Stimulated activated naive CD8-positive, alpha-beta T cell treated with anti-CD3 and anti-CD28 coated beads, Interleukin-15, amount 100 ng/mL, for 72 hours (primary cell): ENCODE measurements around the gene PRR14.

Experiments used
- ATAC-seq: fragments of 150-1000 bp; cut with Tn5 transposase; 2 replicates; pipeline ENCODE4 v1.10.0; 2021; ENCODE audit warnings: mild to moderate bottlenecking, moderate library complexity
- DNase-seq, 2 donors: peaks; one replicate each; pipeline ENCODE4 v3.0.0; 2021 to 2022
- H3K27ac Mint-ChIP-seq, 2 donors: one replicate each; pipeline ENCODE4 v1.8.0; 2022; ENCODE audit warnings: mild to moderate bottlenecking in 2 of 2, mixed read lengths in 2 of 2, moderate library complexity in 2 of 2
- H3K27me3 Mint-ChIP-seq: one replicate; pipeline ENCODE4 v1.8.0; 2022; ENCODE audit warnings: mixed read lengths
- H3K4me1 Mint-ChIP-seq: one replicate; pipeline ENCODE4 v1.8.0; 2022; ENCODE audit warnings: mild to moderate bottlenecking, mixed read lengths
- H3K4me3 Mint-ChIP-seq, 2 donors: one replicate each; pipeline ENCODE4 v1.8.0; 2022; ENCODE audit warnings: mild to moderate bottlenecking in 2 of 2, mixed read lengths in 2 of 2, moderate library complexity in 1 of 2
- H3K9me3 Mint-ChIP-seq, 2 donors: one replicate each; pipeline ENCODE4 v1.8.0; 2022; ENCODE audit warnings: mixed read lengths in 2 of 2

Gene PRR14

GRCh38 chr16:30650369-30651123, at the start of gene PRR14:
Gene PRR14, plus strand, starts transcription at chr16:30650960. Its CDS starts 686 bp downstream, at chr16:30651646.
- peak; percentile 82 for ATAC-seq
- H3K27me3 Mint-ChIP-seq = no peaks in the 10 kb centered on the region
- H3K27ac Mint-ChIP-seq = peak within 1 kb of the TSS; percentile 96 to 97
- DNase-seq = peak; percentile 97 to 99
- peak within 1 kb of the TSS; percentile 89 to 96 for H3K4me3 Mint-ChIP-seq
- no peaks in the 10 kb centered on the region for H3K9me3 Mint-ChIP-seq
- peaks cover 30% of the 10 kb centered on the region for H3K4me1 Mint-ChIP-seq

- ATAC-seq (no peak), DNase-seq (no peak)
- H3K4me1 Mint-ChIP-seq = peaks cover 16% of the 10 kb centered on the region
- H3K9me3 Mint-ChIP-seq = no peaks in the 10 kb centered on the region
- no peaks in the 10 kb centered on the region for H3K27me3 Mint-ChIP-seq
- H3K4me3 Mint-ChIP-seq = no peak overlapping the region
- no peak overlapping the region for H3K27ac Mint-ChIP-seq
Observed at GRCh38 chr16:30601966-30602365, 48.8 kb upstream of the PRR14 start.

DNA sequence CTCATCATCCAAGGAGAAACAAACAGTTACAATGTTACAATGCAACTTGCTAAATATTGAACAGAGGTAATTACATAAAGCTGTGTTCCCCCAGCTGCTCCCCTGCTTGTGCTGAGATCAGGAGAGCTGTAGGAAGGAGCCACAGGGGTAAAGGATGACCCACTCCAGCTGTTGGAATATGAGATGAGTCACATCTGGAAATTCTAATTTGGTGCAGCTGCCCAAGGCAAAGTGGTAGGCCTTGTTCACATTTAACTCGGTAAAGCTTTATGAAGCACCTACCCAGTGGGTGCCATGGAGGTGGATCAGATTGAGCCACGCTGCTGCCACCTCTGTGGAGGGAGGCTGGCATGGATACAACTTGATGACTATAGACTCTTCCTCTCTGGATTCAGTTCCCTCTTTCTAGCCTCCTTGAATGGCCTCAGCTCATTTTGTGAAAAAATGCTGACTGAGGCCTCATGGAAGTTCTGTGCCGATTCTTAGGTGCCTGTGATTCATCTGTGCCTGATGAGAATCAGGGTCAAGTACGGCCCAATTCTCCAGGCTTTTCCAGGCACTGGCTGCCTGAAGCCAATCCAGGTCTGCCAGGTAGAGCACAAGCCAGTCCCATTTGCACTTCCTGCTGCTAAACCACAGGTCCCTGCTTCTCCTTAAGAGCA, 48.0 kb upstream of the PRR14 start:
- Mint-ChIP-seq H3K27ac (peak overlapping the region in 1 of 2 donors; percentile 79), H3K27me3 (no peaks in the 10 kb centered on the region), H3K4me3 (no peak overlapping the region), H3K4me1 (peaks cover 20% of the 10 kb centered on the region), H3K9me3 (no peaks in the 10 kb centered on the region)
- DNase-seq (no peak), ATAC-seq (no peak)

DNA sequence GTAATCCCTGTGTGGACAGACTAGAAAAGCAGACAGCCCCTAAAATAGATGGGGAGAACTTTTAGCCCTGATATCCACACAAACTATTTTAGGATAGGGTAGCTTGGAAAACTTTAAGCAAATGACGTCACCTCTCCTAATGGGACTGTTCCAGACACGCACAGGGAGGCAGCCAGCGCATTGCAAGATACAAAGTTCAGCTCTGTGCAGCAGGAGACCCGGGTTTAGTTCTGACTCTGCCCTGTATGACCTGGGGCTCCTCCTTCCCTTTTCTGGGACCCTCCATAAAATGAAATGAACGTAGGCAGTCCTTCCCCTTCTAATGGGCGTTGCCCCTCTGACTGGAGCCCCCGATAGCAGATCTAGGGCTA, 46.8 kb upstream of the PRR14 start:
- Mint-ChIP-seq H3K27ac (no peak overlapping the region), H3K9me3 (no peaks in the 10 kb centered on the region), H3K4me1 (peaks cover 23% of the 10 kb centered on the region), H3K4me3 (no peak overlapping the region), H3K27me3 (no peaks in the 10 kb centered on the region)
- DNase-seq (no peak), ATAC-seq (no peak)

DNA sequence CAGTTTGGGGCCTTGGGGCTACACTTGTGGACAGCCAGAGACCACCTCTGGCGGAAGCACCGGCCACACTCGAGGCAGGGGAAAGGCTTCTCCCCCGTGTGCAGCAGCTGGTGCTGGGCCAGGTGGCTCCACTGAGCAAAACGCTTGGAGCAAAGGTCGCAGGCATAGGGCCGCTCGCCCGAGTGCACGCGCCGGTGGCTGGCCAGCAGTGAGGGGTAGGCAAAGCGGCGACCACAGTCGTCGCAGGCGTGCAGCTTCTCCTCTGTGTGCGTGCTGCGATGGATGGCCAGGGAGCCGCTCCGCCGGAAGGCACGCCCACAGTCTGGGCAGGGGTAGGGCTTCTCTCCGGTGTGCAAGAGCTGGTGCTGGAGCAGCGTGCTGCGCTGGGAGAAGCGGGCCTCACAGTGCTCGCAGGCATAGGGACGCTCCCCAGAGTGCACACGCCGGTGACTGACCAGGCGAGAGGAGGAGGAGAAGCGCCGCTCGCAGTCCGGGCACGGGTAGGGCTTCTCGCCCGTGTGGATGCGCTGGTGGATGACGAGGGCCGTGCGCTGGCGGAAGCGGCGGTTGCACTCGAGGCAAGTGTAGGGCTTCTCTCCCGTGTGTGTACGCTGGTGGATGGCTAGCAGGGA, 46.3 kb upstream of the PRR14 start:
- peaks cover 27% of the 10 kb centered on the region for H3K4me1 Mint-ChIP-seq
- no peak for DNase-seq
- no peaks in the 10 kb centered on the region for H3K9me3 Mint-ChIP-seq
- H3K27ac Mint-ChIP-seq = no peak overlapping the region
- ATAC-seq = peak; percentile 28
- H3K4me3 Mint-ChIP-seq = no peak overlapping the region
- H3K27me3 Mint-ChIP-seq = no peaks in the 10 kb centered on the region

DNA sequence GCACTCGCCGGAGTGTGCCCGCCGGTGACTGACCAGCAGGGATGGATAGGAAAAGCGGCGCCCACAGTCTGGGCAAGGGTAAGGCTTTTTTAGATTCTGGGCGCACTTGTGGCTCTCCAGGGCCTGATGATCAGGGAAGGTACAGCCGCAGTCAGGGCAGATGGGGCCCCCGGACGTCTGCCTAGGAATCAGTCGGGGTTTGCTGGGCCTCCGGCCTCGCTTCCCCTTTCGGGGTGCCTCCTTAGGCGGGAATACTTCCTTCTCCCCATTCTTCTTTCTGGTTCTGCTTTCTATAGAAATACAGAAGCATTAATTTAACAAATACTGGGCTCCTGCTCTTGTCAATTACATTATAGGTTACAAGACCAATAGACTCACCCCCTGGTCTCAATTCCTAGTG, 45.6 kb upstream of the PRR14 start:
- ATAC-seq = no peak
- H3K4me3 Mint-ChIP-seq = no peak overlapping the region

GRCh38 chr16:30606004-30606403, 44.8 kb upstream of the PRR14 start:
- no peak overlapping the region for H3K27ac Mint-ChIP-seq
- H3K4me1 Mint-ChIP-seq = peaks cover 36% of the 10 kb centered on the region
- no peak overlapping the region for H3K4me3 Mint-ChIP-seq
- ATAC-seq (no peak), DNase-seq (no peak)
- H3K9me3 Mint-ChIP-seq = no peaks in the 10 kb centered on the region
- no peaks in the 10 kb centered on the region for H3K27me3 Mint-ChIP-seq

More for the DNA sequence above, 45.6 kb upstream of the PRR14 start:
- Mint-ChIP-seq H3K27ac (peak overlapping the region in 1 of 2 donors; percentile 67), H3K27me3 (no peaks in the 10 kb centered on the region), H3K9me3 (no peaks in the 10 kb centered on the region), H3K4me1 (peaks cover 28% of the 10 kb centered on the region)
- no peak for DNase-seq

DNA sequence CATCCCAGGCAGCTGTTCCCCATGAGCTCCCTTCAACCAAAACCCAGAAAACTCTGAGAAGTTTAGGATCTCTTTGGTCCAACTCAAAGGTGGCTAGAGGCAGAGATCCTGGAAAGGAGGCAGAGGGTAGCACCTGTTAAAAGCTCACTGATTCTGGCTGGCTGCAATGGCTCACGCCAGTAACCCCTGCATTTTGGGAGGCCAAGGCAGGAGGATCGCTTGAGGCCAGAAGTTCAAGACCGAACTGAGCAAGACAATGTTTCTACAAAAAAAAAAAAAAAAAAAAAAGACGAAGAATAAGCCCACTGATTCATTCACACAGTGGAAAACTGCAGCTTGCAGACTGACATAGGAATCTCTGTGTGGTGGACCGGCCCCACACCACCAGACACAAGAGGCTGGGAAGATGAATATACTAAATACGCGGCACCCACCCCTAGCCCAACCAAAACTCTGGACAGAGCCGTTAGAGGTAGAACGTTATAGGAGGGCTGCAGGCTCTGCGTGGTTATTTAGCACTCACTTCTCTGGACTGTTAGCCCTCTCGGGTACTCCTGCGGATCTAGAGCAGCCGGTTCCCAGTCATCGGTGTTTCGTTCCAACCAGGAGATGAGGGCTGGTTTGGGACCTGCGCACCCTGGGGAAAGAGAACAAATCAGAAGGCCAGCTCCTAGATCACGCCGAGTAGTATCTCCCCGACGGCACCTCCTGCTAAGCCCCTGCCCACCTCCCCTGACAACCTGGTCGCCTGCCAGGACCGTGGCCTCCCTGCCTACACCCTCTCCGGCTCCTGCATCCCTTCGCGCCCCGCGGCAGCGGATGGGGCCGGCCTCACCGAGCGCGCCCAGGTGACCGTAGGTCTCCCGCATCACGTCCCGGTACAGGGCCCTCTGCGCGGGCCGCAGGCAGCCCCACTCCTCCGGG, 41.5 kb upstream of the PRR14 start:
- Mint-ChIP-seq H3K4me3 (peak overlapping the region; percentile 88 to 95), H3K9me3 (no peaks in the 10 kb centered on the region), H3K4me1 (peaks cover 40% of the 10 kb centered on the region), H3K27me3 (peaks cover 5% of the 10 kb centered on the region), H3K27ac (peak overlapping the region; percentile 99 to 100)
- ATAC-seq = peak; percentile 66
- DNase-seq = peak; percentile 45 to 62

- Mint-ChIP-seq H3K27me3 (peaks cover 5% of the 10 kb centered on the region), H3K4me1 (peaks cover 35% of the 10 kb centered on the region), H3K4me3 (peak within 1 kb of the TSS; percentile 88 to 95), H3K27ac (peak within 1 kb of the TSS; percentile 99 to 100), H3K9me3 (no peaks in the 10 kb centered on the region)
- ATAC-seq = peak; percentile 95
- peak; percentile 91 to 96 for DNase-seq
Observed at GRCh38 chr16:30609926-30610839, 40.6 kb upstream of the PRR14 start, which contains the start of gene ZNF689. Gene ZNF689, minus strand, starts transcription at chr16:30610389. Its CDS starts 348 bp downstream, at chr16:30610041.

GRCh38 chr16:30615358-30616091, 35.2 kb upstream of the PRR14 start:
- Mint-ChIP-seq H3K27me3 (peaks cover 5% of the 10 kb centered on the region), H3K4me3 (no peak overlapping the region), H3K27ac (no peak overlapping the region), H3K9me3 (no peaks in the 10 kb centered on the region), H3K4me1 (peaks cover 20% of the 10 kb centered on the region)
- ATAC-seq (peak; percentile 91), DNase-seq (peak; percentile 80 to 87)

GRCh38 chr16:30619202-30619601, 31.6 kb upstream of the PRR14 start:
- H3K27ac Mint-ChIP-seq = no peak overlapping the region
- no peak overlapping the region for H3K4me3 Mint-ChIP-seq
- no peak for ATAC-seq
- no peaks in the 10 kb centered on the region for H3K27me3 Mint-ChIP-seq
- H3K4me1 Mint-ChIP-seq = peaks cover 9% of the 10 kb centered on the region
- no peak for DNase-seq
- no peaks in the 10 kb centered on the region for H3K9me3 Mint-ChIP-seq

DNA sequence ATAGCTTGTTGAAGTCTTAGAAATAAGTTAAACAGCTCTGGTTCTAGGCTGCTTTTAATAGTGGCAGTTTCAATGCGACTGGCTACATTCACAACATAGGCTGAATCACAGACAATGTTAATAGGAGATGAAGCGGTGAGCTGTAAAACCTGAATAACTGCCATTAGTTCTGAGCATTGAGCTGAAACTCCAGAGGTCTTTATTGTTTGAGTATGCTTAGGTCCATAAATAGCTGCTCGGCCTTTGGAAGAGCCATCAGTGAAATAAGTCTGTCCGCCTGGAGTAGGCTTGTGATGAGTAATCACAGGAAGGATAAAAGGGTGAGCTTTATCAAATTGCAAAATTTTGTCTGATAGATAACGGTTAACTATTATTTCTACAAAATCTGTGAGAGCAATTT, 31.1 kb upstream of the PRR14 start:
- no peak overlapping the region for H3K27ac Mint-ChIP-seq
- peaks cover 9% of the 10 kb centered on the region for H3K4me1 Mint-ChIP-seq
- no peaks in the 10 kb centered on the region for H3K27me3 Mint-ChIP-seq
- DNase-seq (no peak), ATAC-seq (no peak)
- no peaks in the 10 kb centered on the region for H3K9me3 Mint-ChIP-seq
- no peak overlapping the region for H3K4me3 Mint-ChIP-seq

DNA sequence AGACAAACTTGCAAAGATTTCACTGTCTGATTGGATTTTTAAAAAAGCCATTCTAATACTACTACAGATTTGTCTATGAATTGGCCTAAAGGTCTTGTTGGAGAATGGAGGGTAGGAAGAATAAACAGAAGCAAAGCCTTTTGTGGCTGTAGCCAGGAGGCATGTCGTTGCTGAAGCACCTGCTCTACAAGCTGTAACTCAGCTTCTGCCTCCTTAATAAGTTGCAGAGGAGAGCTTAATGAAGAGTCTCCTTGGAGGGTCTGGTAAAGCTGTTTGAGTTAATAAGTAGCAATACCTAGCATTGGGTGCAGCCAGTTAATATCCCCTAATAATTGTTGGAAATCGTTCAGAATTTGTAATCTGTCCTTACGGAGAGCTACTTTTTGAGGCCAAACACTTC, 30.6 kb upstream of the PRR14 start:
- no peak overlapping the region for H3K27ac Mint-ChIP-seq

GRCh38 chr16:30621765-30622164, 29.0 kb upstream of the PRR14 start:
- ATAC-seq = no peak
- Mint-ChIP-seq H3K27me3 (no peaks in the 10 kb centered on the region), H3K9me3 (no peaks in the 10 kb centered on the region), H3K27ac (no peak overlapping the region), H3K4me3 (no peak overlapping the region), H3K4me1 (peaks cover 5% of the 10 kb centered on the region)
- DNase-seq = no peak

More for the DNA sequence above, 30.6 kb upstream of the PRR14 start:
- peaks cover 9% of the 10 kb centered on the region for H3K4me1 Mint-ChIP-seq
- ATAC-seq (no peak), DNase-seq (no peak)
- no peaks in the 10 kb centered on the region for H3K27me3 Mint-ChIP-seq
- H3K9me3 Mint-ChIP-seq = no peaks in the 10 kb centered on the region
- no peak overlapping the region for H3K4me3 Mint-ChIP-seq
